ENCODE measurements around the gene TTLL7.
A peak's percentile ranks its signal among the peaks of the same experiment; 100 is the strongest.

Gene TTLL7

GRCh38 chr1:83832194-83832593 lies 166.7 kb downstream of the TTLL7 start:
- POLR2A ChIA-PET, result no interaction called here
- H3K9me3 ChIP-seq (ENCODE audit: control extremely low read depth in 1 of 5, control insufficient read depth in 4 of 5, insufficient read depth in 2 of 5, low read depth in 1 of 5, low read length in 4 of 5), result no peaks in the 10 kb centered on the region
- no peaks in the 10 kb centered on the region for H3K27me3 ChIP-seq (replicated peaks in 2 of 5; ENCODE audit: control insufficient read depth in 4 of 5, insufficient read depth in 5 of 5, low read length in 4 of 5)
- CTCF ChIA-PET, result interaction anchor here (1.3 kb wide), 1 partner anchor 10 kb away, joined by 3 read pairs; no protein-coding TSS in a partner anchor
- H3K27ac ChIP-seq (ENCODE audit: insufficient read depth in 1 of 2, low read depth in 1 of 2, low read length in 2 of 2, poor library complexity in 1 of 2, severe bottlenecking in 2 of 2), result no peak overlapping the region
- no CpG with 5 or more reads among the region's 1 CpG for WGBS (ENCODE audit: insufficient coverage)
- H3K4me1 ChIP-seq (ENCODE audit: control extremely low read depth in 1 of 4, control insufficient read depth in 4 of 4, insufficient read depth in 4 of 4, low read length in 3 of 4), result no peaks in the 10 kb centered on the region
- no peaks in the 10 kb centered on the region for H3K36me3 ChIP-seq (ENCODE audit: control insufficient read depth in 4 of 4, insufficient read depth in 4 of 4, low read length in 3 of 4)
- no peak overlapping the region for H3K4me3 ChIP-seq (ENCODE audit: control insufficient read depth in 1 of 7, extremely low read depth in 1 of 7, insufficient read depth in 4 of 7, low read depth in 2 of 7, low read length in 6 of 7)
- DNase-seq, result no peak

- ChIA-PET CTCF (no interaction called here), POLR2A (no interaction called here)
- no peaks in the 10 kb centered on the region for H3K9me3 ChIP-seq (ENCODE audit: control extremely low read depth in 1 of 5, control insufficient read depth in 4 of 5, insufficient read depth in 2 of 5, low read depth in 1 of 5, low read length in 4 of 5)
- no peak overlapping the region for H3K4me3 ChIP-seq (ENCODE audit: control insufficient read depth in 1 of 7, extremely low read depth in 1 of 7, insufficient read depth in 4 of 7, low read depth in 2 of 7, low read length in 6 of 7)
- no peak for DNase-seq
- 95% methylated on average over 7 of the region's 7 CpGs for WGBS (ENCODE audit: insufficient coverage)
- H3K27ac ChIP-seq (ENCODE audit: insufficient read depth in 1 of 2, low read depth in 1 of 2, low read length in 2 of 2, poor library complexity in 1 of 2, severe bottlenecking in 2 of 2), result no peak overlapping the region
- H3K27me3 ChIP-seq (replicated peaks in 2 of 5; ENCODE audit: control insufficient read depth in 4 of 5, insufficient read depth in 5 of 5, low read length in 4 of 5), result no peaks in the 10 kb centered on the region
- no peaks in the 10 kb centered on the region for H3K4me1 ChIP-seq (ENCODE audit: control extremely low read depth in 1 of 4, control insufficient read depth in 4 of 4, insufficient read depth in 4 of 4, low read length in 3 of 4)
- H3K36me3 ChIP-seq (ENCODE audit: control insufficient read depth in 4 of 4, insufficient read depth in 4 of 4, low read length in 3 of 4), result no peaks in the 10 kb centered on the region
Observed at GRCh38 chr1:83829106-83829505, 169.8 kb downstream of the TTLL7 start.

GRCh38 chr1:83828456-83828855 lies 170.5 kb downstream of the TTLL7 start:
- Histone ChIP-seq H3K4me3 (ENCODE audit: control insufficient read depth in 1 of 7, extremely low read depth in 1 of 7, insufficient read depth in 4 of 7, low read depth in 2 of 7, low read length in 6 of 7) (no peak overlapping the region), H3K27ac (ENCODE audit: insufficient read depth in 1 of 2, low read depth in 1 of 2, low read length in 2 of 2, poor library complexity in 1 of 2, severe bottlenecking in 2 of 2) (no peak overlapping the region), H3K36me3 (ENCODE audit: control insufficient read depth in 4 of 4, insufficient read depth in 4 of 4, low read length in 3 of 4) (no peaks in the 10 kb centered on the region), H3K27me3 (replicated peaks in 2 of 5; ENCODE audit: control insufficient read depth in 4 of 5, insufficient read depth in 5 of 5, low read length in 4 of 5) (no peaks in the 10 kb centered on the region), H3K9me3 (ENCODE audit: control extremely low read depth in 1 of 5, control insufficient read depth in 4 of 5, insufficient read depth in 2 of 5, low read depth in 1 of 5, low read length in 4 of 5) (peaks cover 0 to 2% (median 0%) of the 10 kb centered on the region in 5 experiments), H3K4me1 (ENCODE audit: control extremely low read depth in 1 of 4, control insufficient read depth in 4 of 4, insufficient read depth in 4 of 4, low read length in 3 of 4) (no peaks in the 10 kb centered on the region)
- WGBS (ENCODE audit: insufficient coverage), result no CpG with 5 or more reads among the region's 1 CpG
- ChIA-PET POLR2A (no interaction called here), CTCF (no interaction called here)
- DNase-seq, result no peak

- Histone ChIP-seq H3K9me3 (ENCODE audit: control extremely low read depth in 1 of 5, control insufficient read depth in 4 of 5, insufficient read depth in 2 of 5, low read depth in 1 of 5, low read length in 4 of 5) (peaks cover 0 to 2% (median 0%) of the 10 kb centered on the region in 5 experiments), H3K27ac (ENCODE audit: insufficient read depth in 1 of 2, low read depth in 1 of 2, low read length in 2 of 2, poor library complexity in 1 of 2, severe bottlenecking in 2 of 2) (no peak overlapping the region), H3K36me3 (ENCODE audit: control insufficient read depth in 4 of 4, insufficient read depth in 4 of 4, low read length in 3 of 4) (no peaks in the 10 kb centered on the region), H3K4me1 (ENCODE audit: control extremely low read depth in 1 of 4, control insufficient read depth in 4 of 4, insufficient read depth in 4 of 4, low read length in 3 of 4) (no peaks in the 10 kb centered on the region), H3K4me3 (ENCODE audit: control insufficient read depth in 1 of 7, extremely low read depth in 1 of 7, insufficient read depth in 4 of 7, low read depth in 2 of 7, low read length in 6 of 7) (no peak overlapping the region), H3K27me3 (replicated peaks in 2 of 5; ENCODE audit: control insufficient read depth in 4 of 5, insufficient read depth in 5 of 5, low read length in 4 of 5) (no peaks in the 10 kb centered on the region)
- ChIA-PET CTCF (no interaction called here), POLR2A (no interaction called here)
- no peak for DNase-seq
- WGBS (ENCODE audit: insufficient coverage), result 100% methylated on average over 1 of the region's 2 CpGs
Observed at GRCh38 chr1:83827741-83828140, 171.2 kb downstream of the TTLL7 start.

GRCh38 chr1:83822208-83822607 lies 176.7 kb downstream of the TTLL7 start:
- Histone ChIP-seq H3K4me1 (ENCODE audit: control extremely low read depth in 1 of 4, control insufficient read depth in 4 of 4, insufficient read depth in 4 of 4, low read length in 3 of 4) (peaks cover 0 to 9% (median 0%) of the 10 kb centered on the region in 4 experiments), H3K27ac (ENCODE audit: insufficient read depth in 1 of 2, low read depth in 1 of 2, low read length in 2 of 2, poor library complexity in 1 of 2, severe bottlenecking in 2 of 2) (no peak overlapping the region), H3K4me3 (ENCODE audit: control insufficient read depth in 1 of 7, extremely low read depth in 1 of 7, insufficient read depth in 4 of 7, low read depth in 2 of 7, low read length in 6 of 7) (no peak overlapping the region), H3K27me3 (replicated peaks in 2 of 5; ENCODE audit: control insufficient read depth in 4 of 5, insufficient read depth in 5 of 5, low read length in 4 of 5) (no peaks in the 10 kb centered on the region), H3K9me3 (ENCODE audit: control extremely low read depth in 1 of 5, control insufficient read depth in 4 of 5, insufficient read depth in 2 of 5, low read depth in 1 of 5, low read length in 4 of 5) (peaks cover 0 to 2% (median 0%) of the 10 kb centered on the region in 5 experiments), H3K36me3 (ENCODE audit: control insufficient read depth in 4 of 4, insufficient read depth in 4 of 4, low read length in 3 of 4) (no peaks in the 10 kb centered on the region)
- DNase-seq, result no peak
- CTCF ChIA-PET, result no interaction called here
- 96% methylated on average over 3 of the region's 3 CpGs for WGBS (ENCODE audit: insufficient coverage)
- POLR2A ChIA-PET, result no interaction called here

GRCh38 chr1:83819436-83819835 lies 179.5 kb downstream of the TTLL7 start:
- Histone ChIP-seq H3K36me3 (ENCODE audit: control insufficient read depth in 4 of 4, insufficient read depth in 4 of 4, low read length in 3 of 4) (no peaks in the 10 kb centered on the region), H3K27me3 (replicated peaks in 2 of 5; ENCODE audit: control insufficient read depth in 4 of 5, insufficient read depth in 5 of 5, low read length in 4 of 5) (no peaks in the 10 kb centered on the region), H3K27ac (ENCODE audit: insufficient read depth in 1 of 2, low read depth in 1 of 2, low read length in 2 of 2, poor library complexity in 1 of 2, severe bottlenecking in 2 of 2) (no peak overlapping the region), H3K9me3 (ENCODE audit: control extremely low read depth in 1 of 5, control insufficient read depth in 4 of 5, insufficient read depth in 2 of 5, low read depth in 1 of 5, low read length in 4 of 5) (peaks cover 0 to 2% (median 0%) of the 10 kb centered on the region in 5 experiments), H3K4me1 (ENCODE audit: control extremely low read depth in 1 of 4, control insufficient read depth in 4 of 4, insufficient read depth in 4 of 4, low read length in 3 of 4) (peaks cover 0 to 9% (median 0%) of the 10 kb centered on the region in 4 experiments), H3K4me3 (ENCODE audit: control insufficient read depth in 1 of 7, extremely low read depth in 1 of 7, insufficient read depth in 4 of 7, low read depth in 2 of 7, low read length in 6 of 7) (no peak overlapping the region)
- POLR2A ChIA-PET, result no interaction called here
- WGBS (ENCODE audit: insufficient coverage), result 90% methylated on average over 1 of the region's 1 CpG
- CTCF ChIA-PET, result no interaction called here
- DNase-seq, result no peak

- Histone ChIP-seq H3K4me3 (ENCODE audit: control insufficient read depth in 1 of 7, extremely low read depth in 1 of 7, insufficient read depth in 4 of 7, low read depth in 2 of 7, low read length in 6 of 7) (no peak overlapping the region), H3K27me3 (replicated peaks in 2 of 5; ENCODE audit: control insufficient read depth in 4 of 5, insufficient read depth in 5 of 5, low read length in 4 of 5) (no peaks in the 10 kb centered on the region), H3K4me1 (ENCODE audit: control extremely low read depth in 1 of 4, control insufficient read depth in 4 of 4, insufficient read depth in 4 of 4, low read length in 3 of 4) (peaks cover 0 to 9% (median 0%) of the 10 kb centered on the region in 4 experiments), H3K36me3 (ENCODE audit: control insufficient read depth in 4 of 4, insufficient read depth in 4 of 4, low read length in 3 of 4) (no peaks in the 10 kb centered on the region), H3K27ac (ENCODE audit: insufficient read depth in 1 of 2, low read depth in 1 of 2, low read length in 2 of 2, poor library complexity in 1 of 2, severe bottlenecking in 2 of 2) (no peak overlapping the region), H3K9me3 (ENCODE audit: control extremely low read depth in 1 of 5, control insufficient read depth in 4 of 5, insufficient read depth in 2 of 5, low read depth in 1 of 5, low read length in 4 of 5) (peaks cover 0 to 2% (median 0%) of the 10 kb centered on the region in 5 experiments)
- POLR2A ChIA-PET, result no interaction called here
- CTCF ChIA-PET, result no interaction called here
- 75% methylated on average over 2 of the region's 2 CpGs for WGBS (ENCODE audit: insufficient coverage)
- peak; percentile 19 to 72 (median 63) for DNase-seq
Observed at GRCh38 chr1:83818916-83819315, 180.0 kb downstream of the TTLL7 start.
